ENCODE measurements around the gene TUG1. TPM values are rescaled to one million over a fixed set of nuclear protein-coding genes. Genes with fewer than 3 reads are reported as not detected.
A peak's percentile ranks its signal among the peaks of the same experiment; 100 is the strongest.

Gene TUG1
- total RNA-seq, 1 donor from 2014 or later: 39.1 TPM

DNA sequence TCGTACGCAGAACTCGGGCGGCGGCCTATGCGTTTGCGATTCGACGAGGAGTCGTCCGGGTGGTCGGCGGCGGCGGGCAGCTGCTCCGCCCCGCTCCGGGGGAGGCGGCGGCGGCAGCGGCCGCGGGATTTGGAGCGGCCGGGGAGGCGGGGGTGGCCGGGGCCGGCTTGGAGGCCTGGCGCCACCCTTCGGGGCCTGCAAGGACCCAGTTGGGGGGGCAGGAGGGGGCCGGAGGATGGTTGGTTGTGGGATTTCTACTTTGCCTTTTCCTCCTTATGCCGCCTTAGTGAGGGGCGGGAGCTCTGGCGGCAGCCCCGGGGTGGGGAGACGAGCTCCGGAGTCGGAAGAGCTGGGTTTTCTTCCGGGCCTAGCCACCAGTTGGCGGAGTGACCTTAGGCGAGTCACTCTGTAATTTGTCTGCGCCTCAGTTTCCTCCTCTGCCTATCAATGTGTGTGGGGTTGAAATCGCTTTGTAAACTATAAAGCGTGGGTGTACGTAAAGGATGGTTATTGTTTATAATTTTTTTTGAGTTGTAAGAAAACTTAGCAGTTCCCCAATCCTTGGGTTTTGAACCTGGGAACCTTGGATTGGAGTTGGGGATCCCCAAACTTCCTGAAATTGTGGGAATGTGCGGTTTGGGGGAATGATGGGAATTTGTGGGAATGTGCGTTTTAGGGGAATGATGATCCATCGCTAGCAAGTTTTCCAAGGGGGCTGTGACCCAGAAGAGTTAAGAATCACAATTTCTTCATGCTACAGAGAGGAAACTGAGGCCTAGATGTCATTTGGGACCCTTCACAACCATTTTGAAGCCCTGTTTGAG is 679 bp downstream of the TUG1 start:
- Histone ChIP-seq H3K9me3 (ENCODE audit: control insufficient read depth in 3 of 3, low read length in 3 of 3) (peaks cover 0 to 3% (median 0%) of the 10 kb centered on the region in 3 donors), H3K27ac (ENCODE audit: low read depth, low read length) (peak overlapping the region; percentile 95), H3K4me3 (ENCODE audit: low read length in 3 of 3) (peak overlapping the region; percentile 76 to 95 (median 79)), H3K9ac (ENCODE audit: low read depth in 1 of 3, low read length in 3 of 3) (peak overlapping the region; percentile 85 to 87 (median 86)), H3K27me3 (ENCODE audit: control insufficient read depth in 3 of 3, insufficient read depth in 3 of 3, low read length in 3 of 3) (no peaks in the 10 kb centered on the region), H3K4me1 (ENCODE audit: control insufficient read depth in 3 of 3, insufficient read depth in 3 of 3, low read length in 3 of 3) (peaks cover 9 to 56% (median 43%) of the 10 kb centered on the region in 3 donors), H3K36me3 (ENCODE audit: control insufficient read depth in 3 of 3, insufficient read depth in 3 of 3, low read length in 3 of 3) (peaks cover 15 to 27% (median 26%) of the 10 kb centered on the region in 3 donors)

DNA sequence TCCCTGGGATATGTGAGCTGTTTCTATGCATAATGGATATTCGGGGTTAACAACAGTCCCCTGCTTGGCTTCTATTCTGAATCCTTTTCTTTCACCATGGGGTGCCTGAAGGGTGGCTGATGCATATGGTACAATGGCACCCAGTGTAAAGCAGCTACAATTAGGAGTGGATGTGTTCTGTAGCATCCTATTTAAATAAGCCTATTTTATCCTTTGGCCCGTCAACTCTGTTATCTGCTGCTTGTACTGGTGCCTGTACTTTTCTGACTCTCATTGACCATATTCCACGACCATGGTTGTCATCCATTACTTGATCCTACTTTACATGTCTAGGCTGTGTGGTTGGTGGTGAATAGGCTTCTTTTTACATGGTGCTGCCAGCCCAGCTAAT is 1.3 kb downstream of the TUG1 start:
- H3K4me3 ChIP-seq (ENCODE audit: low read length in 3 of 3): peak overlapping the region; percentile 76 to 95 (median 79)
- peak overlapping the region; percentile 95 for H3K27ac ChIP-seq (ENCODE audit: low read depth, low read length)
- peaks cover 6 to 50% (median 42%) of the 10 kb centered on the region in 3 donors for H3K4me1 ChIP-seq (ENCODE audit: control insufficient read depth in 3 of 3, insufficient read depth in 3 of 3, low read length in 3 of 3)
- H3K36me3 ChIP-seq (ENCODE audit: control insufficient read depth in 3 of 3, insufficient read depth in 3 of 3, low read length in 3 of 3): peaks cover 15 to 33% (median 31%) of the 10 kb centered on the region in 3 donors
- H3K9me3 ChIP-seq (ENCODE audit: control insufficient read depth in 3 of 3, low read length in 3 of 3): peaks cover 0 to 3% (median 0%) of the 10 kb centered on the region in 3 donors
- H3K9ac ChIP-seq (ENCODE audit: low read depth in 1 of 3, low read length in 3 of 3): peak overlapping the region; percentile 85 to 87 (median 86)
- H3K27me3 ChIP-seq (ENCODE audit: control insufficient read depth in 3 of 3, insufficient read depth in 3 of 3, low read length in 3 of 3): no peaks in the 10 kb centered on the region

DNA sequence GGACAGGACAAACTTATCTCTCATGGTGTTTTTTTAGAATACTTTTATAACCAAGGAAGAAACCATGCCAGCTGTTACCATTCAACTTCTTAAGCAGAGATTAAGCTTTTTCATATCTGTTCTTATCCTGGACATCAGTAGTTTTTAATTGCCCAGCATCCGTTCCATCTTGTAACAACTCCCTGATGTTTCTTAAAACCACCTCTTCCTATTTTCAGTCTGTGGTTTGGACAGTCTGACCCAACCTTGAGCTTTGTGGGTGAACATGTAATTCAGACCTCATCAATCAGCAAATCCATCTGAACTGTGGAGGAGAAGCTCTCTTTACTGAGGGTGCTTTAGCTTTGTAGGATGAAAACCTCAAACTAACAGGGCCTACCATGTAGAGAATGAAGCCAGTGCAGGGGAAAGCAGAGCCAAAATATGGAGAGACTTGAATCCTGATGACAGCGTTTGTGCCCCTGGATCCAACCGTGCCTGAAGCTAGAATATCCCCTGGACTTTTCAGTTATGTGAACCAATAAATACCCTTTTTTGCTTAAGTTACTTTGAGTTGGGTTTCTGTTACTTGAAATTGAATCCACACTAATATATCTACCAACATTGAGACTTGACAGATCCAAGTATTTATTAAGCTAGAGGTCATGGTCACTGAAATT is 9.4 kb downstream of the TUG1 start:
- H3K4me3 ChIP-seq (ENCODE audit: low read length in 3 of 3): no peak overlapping the region
- no peak overlapping the region for H3K27ac ChIP-seq (ENCODE audit: low read depth, low read length)
- peaks cover 4 to 18% (median 10%) of the 10 kb centered on the region in 3 donors for H3K36me3 ChIP-seq (ENCODE audit: control insufficient read depth in 3 of 3, insufficient read depth in 3 of 3, low read length in 3 of 3)
- H3K9ac ChIP-seq (ENCODE audit: low read depth in 1 of 3, low read length in 3 of 3): no peak overlapping the region
- no peaks in the 10 kb centered on the region for H3K27me3 ChIP-seq (ENCODE audit: control insufficient read depth in 3 of 3, insufficient read depth in 3 of 3, low read length in 3 of 3)
- no peaks in the 10 kb centered on the region for H3K4me1 ChIP-seq (ENCODE audit: control insufficient read depth in 3 of 3, insufficient read depth in 3 of 3, low read length in 3 of 3)
- H3K9me3 ChIP-seq (ENCODE audit: control insufficient read depth in 3 of 3, low read length in 3 of 3): peaks cover 0 to 2% (median 0%) of the 10 kb centered on the region in 3 donors

DNA sequence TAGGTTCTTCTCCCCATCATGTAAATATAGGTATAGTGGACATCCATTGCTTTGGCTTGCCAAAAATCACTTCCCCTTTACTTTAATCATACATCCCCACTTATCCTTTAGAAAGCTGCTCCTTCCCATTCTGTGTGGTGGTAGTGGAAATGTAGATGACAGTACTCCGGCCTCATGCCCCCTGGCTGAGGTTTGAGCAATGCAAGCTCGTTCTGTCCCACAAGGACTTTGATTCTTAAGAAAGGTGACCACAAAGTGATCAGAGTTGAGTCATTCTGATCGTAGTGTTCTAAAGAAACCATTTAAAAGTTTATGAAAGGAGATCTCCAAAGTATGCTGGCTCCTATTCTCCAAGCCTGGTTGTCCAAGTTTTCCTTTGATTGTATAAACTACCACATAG is 10.9 kb downstream of the TUG1 start:
- Histone ChIP-seq H3K27ac (ENCODE audit: low read depth, low read length) (no peak overlapping the region), H3K36me3 (ENCODE audit: control insufficient read depth in 3 of 3, insufficient read depth in 3 of 3, low read length in 3 of 3) (peaks cover 0 to 7% (median 3%) of the 10 kb centered on the region in 3 donors)

DNA sequence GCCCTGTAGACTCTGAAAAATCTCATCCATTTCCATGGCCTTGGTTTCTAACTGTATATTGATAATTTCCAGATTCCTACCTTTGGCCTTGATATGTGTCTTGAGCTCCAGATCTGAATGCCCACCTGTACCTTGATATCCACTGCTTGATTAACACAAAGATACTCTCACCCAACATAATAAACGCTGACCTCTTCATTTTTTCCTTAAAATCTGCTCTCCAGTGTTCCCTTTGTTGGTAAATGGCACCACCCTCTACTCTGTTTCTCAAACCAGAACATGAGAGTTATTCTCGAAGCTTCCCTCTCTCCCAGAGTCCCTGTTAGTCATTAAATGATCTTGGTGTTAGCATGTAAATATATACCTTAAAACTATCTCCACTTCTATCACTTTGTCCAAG is 13.4 kb downstream of the TUG1 start:
- no peaks in the 10 kb centered on the region for H3K4me1 ChIP-seq (ENCODE audit: control insufficient read depth in 3 of 3, insufficient read depth in 3 of 3, low read length in 3 of 3)
- H3K36me3 ChIP-seq (ENCODE audit: control insufficient read depth in 3 of 3, insufficient read depth in 3 of 3, low read length in 3 of 3): no peaks in the 10 kb centered on the region
- H3K9ac ChIP-seq (ENCODE audit: low read depth in 1 of 3, low read length in 3 of 3): no peak overlapping the region
- H3K4me3 ChIP-seq (ENCODE audit: low read length in 3 of 3): no peak overlapping the region
- H3K27ac ChIP-seq (ENCODE audit: low read depth, low read length): no peak overlapping the region
- H3K27me3 ChIP-seq (ENCODE audit: control insufficient read depth in 3 of 3, insufficient read depth in 3 of 3, low read length in 3 of 3): no peaks in the 10 kb centered on the region
- no peaks in the 10 kb centered on the region for H3K9me3 ChIP-seq (ENCODE audit: control insufficient read depth in 3 of 3, low read length in 3 of 3)

More for the DNA sequence above, 10.9 kb downstream of the TUG1 start:
- Histone ChIP-seq H3K9me3 (ENCODE audit: control insufficient read depth in 3 of 3, low read length in 3 of 3) (peaks cover 0 to 2% (median 0%) of the 10 kb centered on the region in 3 donors), H3K9ac (ENCODE audit: low read depth in 1 of 3, low read length in 3 of 3) (no peak overlapping the region), H3K4me3 (ENCODE audit: low read length in 3 of 3) (no peak overlapping the region), H3K4me1 (ENCODE audit: control insufficient read depth in 3 of 3, insufficient read depth in 3 of 3, low read length in 3 of 3) (no peaks in the 10 kb centered on the region), H3K27me3 (ENCODE audit: control insufficient read depth in 3 of 3, insufficient read depth in 3 of 3, low read length in 3 of 3) (no peaks in the 10 kb centered on the region)

DNA sequence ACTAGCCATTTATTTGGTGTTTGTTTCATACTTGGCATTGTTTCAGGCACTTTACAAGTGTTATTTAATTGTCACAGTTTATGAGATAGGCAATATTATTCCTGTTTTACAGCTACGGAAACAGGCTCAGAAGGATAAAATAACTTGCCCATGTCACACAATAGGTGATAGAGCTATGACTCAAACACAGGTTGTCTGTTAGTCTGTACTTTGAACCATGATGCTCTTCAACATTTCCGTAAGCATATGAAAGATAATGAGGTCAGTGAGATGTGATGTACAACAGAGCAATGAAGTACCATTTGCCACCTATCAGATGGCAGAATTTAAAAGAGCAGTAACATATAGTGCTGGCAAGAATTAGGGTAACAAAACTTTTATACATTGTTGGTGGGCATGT is 15.3 kb downstream of the TUG1 start:
- Histone ChIP-seq H3K36me3 (ENCODE audit: control insufficient read depth in 3 of 3, insufficient read depth in 3 of 3, low read length in 3 of 3) (no peaks in the 10 kb centered on the region), H3K9ac (ENCODE audit: low read depth in 1 of 3, low read length in 3 of 3) (no peak overlapping the region), H3K9me3 (ENCODE audit: control insufficient read depth in 3 of 3, low read length in 3 of 3) (no peaks in the 10 kb centered on the region), H3K27ac (ENCODE audit: low read depth, low read length) (no peak overlapping the region), H3K27me3 (ENCODE audit: control insufficient read depth in 3 of 3, insufficient read depth in 3 of 3, low read length in 3 of 3) (no peaks in the 10 kb centered on the region), H3K4me1 (ENCODE audit: control insufficient read depth in 3 of 3, insufficient read depth in 3 of 3, low read length in 3 of 3) (no peaks in the 10 kb centered on the region), H3K4me3 (ENCODE audit: low read length in 3 of 3) (no peak overlapping the region)

DNA sequence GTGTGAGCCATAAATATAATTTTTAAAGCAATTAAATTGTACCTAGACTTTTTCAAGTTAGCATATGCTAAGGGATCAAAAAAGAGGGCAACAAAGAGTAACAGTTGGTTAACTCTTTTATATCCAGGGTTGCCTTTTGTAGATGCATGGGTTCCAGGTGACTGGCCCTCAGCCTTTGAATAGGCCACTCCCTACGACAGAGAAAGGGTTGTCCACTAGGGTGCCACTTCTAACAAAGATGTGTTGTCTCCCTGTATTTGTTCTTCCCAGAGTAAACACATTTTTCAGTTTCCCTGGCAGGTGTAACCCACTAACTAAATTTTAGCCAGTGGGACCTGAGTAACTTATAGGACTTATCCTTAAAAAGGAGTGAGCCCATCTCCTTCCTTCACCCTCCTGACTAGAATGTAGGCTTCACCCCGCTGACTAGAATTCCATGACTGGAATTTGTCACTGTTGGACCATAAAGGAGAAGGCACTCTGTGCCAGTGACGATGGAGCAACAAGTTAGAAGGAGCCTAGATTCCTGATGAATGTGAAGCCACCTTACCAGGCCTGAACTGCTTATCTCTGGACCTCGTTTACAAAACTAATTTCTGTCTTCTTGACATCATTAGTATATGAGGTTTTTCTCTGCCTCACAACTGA is 16.6 kb downstream of the TUG1 start:
- no peak overlapping the region for H3K9ac ChIP-seq (ENCODE audit: low read depth in 1 of 3, low read length in 3 of 3)
- no peak overlapping the region for H3K27ac ChIP-seq (ENCODE audit: low read depth, low read length)
- H3K36me3 ChIP-seq (ENCODE audit: control insufficient read depth in 3 of 3, insufficient read depth in 3 of 3, low read length in 3 of 3): no peaks in the 10 kb centered on the region
- no peaks in the 10 kb centered on the region for H3K27me3 ChIP-seq (ENCODE audit: control insufficient read depth in 3 of 3, insufficient read depth in 3 of 3, low read length in 3 of 3)
- H3K4me1 ChIP-seq (ENCODE audit: control insufficient read depth in 3 of 3, insufficient read depth in 3 of 3, low read length in 3 of 3): no peaks in the 10 kb centered on the region
- no peak overlapping the region for H3K4me3 ChIP-seq (ENCODE audit: low read length in 3 of 3)
- no peaks in the 10 kb centered on the region for H3K9me3 ChIP-seq (ENCODE audit: control insufficient read depth in 3 of 3, low read length in 3 of 3)

DNA sequence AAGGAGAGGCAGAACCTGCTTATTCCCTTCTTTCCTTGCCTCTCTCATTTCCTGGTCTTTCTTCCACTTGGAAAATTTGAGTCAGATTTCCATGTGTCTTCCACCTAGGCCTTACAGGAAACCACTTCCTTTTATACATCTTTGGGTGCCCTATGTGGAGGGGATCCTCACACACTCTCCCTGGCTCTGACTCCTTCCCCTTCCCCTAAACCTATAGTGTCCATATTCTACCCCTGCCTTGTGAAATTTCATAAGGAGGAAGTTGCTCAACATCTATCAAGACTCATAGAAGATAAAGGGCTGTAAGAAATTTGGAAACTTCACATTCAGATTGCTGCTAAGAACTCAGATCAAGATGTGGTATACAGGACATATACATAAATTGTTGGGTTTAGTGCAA is 20.4 kb downstream of the TUG1 start:
- H3K36me3 ChIP-seq (ENCODE audit: control insufficient read depth in 3 of 3, insufficient read depth in 3 of 3, low read length in 3 of 3): no peaks in the 10 kb centered on the region
- H3K4me3 ChIP-seq (ENCODE audit: low read length in 3 of 3): no peak overlapping the region
- no peak overlapping the region for H3K27ac ChIP-seq (ENCODE audit: low read depth, low read length)
- no peaks in the 10 kb centered on the region for H3K9me3 ChIP-seq (ENCODE audit: control insufficient read depth in 3 of 3, low read length in 3 of 3)
- no peak overlapping the region for H3K9ac ChIP-seq (ENCODE audit: low read depth in 1 of 3, low read length in 3 of 3)
- no peaks in the 10 kb centered on the region for H3K27me3 ChIP-seq (ENCODE audit: control insufficient read depth in 3 of 3, insufficient read depth in 3 of 3, low read length in 3 of 3)
- H3K4me1 ChIP-seq (ENCODE audit: control insufficient read depth in 3 of 3, insufficient read depth in 3 of 3, low read length in 3 of 3): no peaks in the 10 kb centered on the region

DNA sequence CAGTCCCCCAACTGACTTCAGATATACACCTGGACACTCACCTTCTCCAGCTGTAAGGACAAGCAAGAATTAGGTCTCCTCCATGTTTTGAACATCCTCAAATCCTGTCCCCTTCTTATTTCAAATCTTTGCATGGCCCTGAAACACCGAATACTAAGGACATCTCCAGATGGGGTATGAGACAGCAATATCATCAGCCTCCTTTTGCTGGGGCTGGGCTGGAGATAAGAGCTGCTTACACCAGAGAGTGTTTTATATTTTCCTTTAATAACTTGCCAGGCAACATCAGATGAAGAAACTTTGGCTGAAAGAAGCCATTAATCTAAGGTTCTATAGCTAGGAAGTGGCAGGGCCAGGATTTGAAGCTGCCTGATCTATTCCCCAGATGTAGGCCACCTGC is 21.6 kb downstream of the TUG1 start:
- H3K27me3 ChIP-seq (ENCODE audit: control insufficient read depth in 3 of 3, insufficient read depth in 3 of 3, low read length in 3 of 3): no peaks in the 10 kb centered on the region
- no peaks in the 10 kb centered on the region for H3K9me3 ChIP-seq (ENCODE audit: control insufficient read depth in 3 of 3, low read length in 3 of 3)
- no peaks in the 10 kb centered on the region for H3K36me3 ChIP-seq (ENCODE audit: control insufficient read depth in 3 of 3, insufficient read depth in 3 of 3, low read length in 3 of 3)
- no peak overlapping the region for H3K4me3 ChIP-seq (ENCODE audit: low read length in 3 of 3)
- no peak overlapping the region for H3K9ac ChIP-seq (ENCODE audit: low read depth in 1 of 3, low read length in 3 of 3)
- no peak overlapping the region for H3K27ac ChIP-seq (ENCODE audit: low read depth, low read length)
- no peaks in the 10 kb centered on the region for H3K4me1 ChIP-seq (ENCODE audit: control insufficient read depth in 3 of 3, insufficient read depth in 3 of 3, low read length in 3 of 3)

DNA sequence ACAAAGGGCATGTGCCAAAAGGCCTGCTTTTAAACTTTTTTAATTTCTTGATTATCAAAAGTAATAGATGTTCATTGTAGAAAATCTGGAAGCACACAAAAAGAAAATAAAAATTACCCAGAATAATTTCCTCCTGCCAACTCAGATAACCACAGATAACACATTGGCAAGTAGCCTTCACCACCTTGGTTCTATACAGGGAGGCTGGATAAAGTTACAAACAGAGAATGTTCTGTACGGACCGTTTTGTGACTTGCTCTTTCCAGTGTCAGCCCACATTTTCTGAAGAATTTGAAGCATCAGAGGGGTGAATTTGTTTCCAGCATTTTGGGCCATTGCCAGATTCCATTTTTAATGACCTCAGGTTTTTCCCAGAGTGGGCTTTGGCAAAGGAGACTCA is 23.5 kb downstream of the TUG1 start:
- Histone ChIP-seq H3K9ac (ENCODE audit: low read depth in 1 of 3, low read length in 3 of 3) (no peak overlapping the region), H3K27ac (ENCODE audit: low read depth, low read length) (no peak overlapping the region), H3K4me3 (ENCODE audit: low read length in 3 of 3) (no peak overlapping the region), H3K9me3 (ENCODE audit: control insufficient read depth in 3 of 3, low read length in 3 of 3) (no peaks in the 10 kb centered on the region), H3K36me3 (ENCODE audit: control insufficient read depth in 3 of 3, insufficient read depth in 3 of 3, low read length in 3 of 3) (no peaks in the 10 kb centered on the region), H3K27me3 (ENCODE audit: control insufficient read depth in 3 of 3, insufficient read depth in 3 of 3, low read length in 3 of 3) (no peaks in the 10 kb centered on the region), H3K4me1 (ENCODE audit: control insufficient read depth in 3 of 3, insufficient read depth in 3 of 3, low read length in 3 of 3) (no peaks in the 10 kb centered on the region)
